Ovary (tissue), 9 donors: ENCODE measurements around the gene SUMF1. TPM values are rescaled to one million over a fixed set of nuclear protein-coding genes. Genes with fewer than 3 reads are reported as not detected.

Experiments used
- DNase-seq, 5 donors: peaks; one replicate each; pipeline ENCODE4 v3.0.0-alpha.2; 2019 to 2020
- H3K27ac ChIP-seq, 2 donors: fragments of 200-600 bp; one replicate each; pipeline versions ENCODE4 v1.5.1 to v1.8.0; 2019 to 2022
- H3K27me3 ChIP-seq: fragments of 200-600 bp; one replicate; pipeline ENCODE4 v1.8.0; 2022
- H3K36me3 ChIP-seq: fragments of 200-600 bp; sonication (generic); one replicate; pipeline ENCODE4 v1.5.1; 2019
- H3K4me1 ChIP-seq: one replicate; pipeline ENCODE4 v1.8.1; 2013; ENCODE audit warnings: mild to moderate bottlenecking, moderate library complexity; ENCODE audit not compliant: insufficient read depth
- H3K4me3 ChIP-seq: fragments of 200-600 bp; sonication (generic); one replicate; pipeline ENCODE4 v1.5.1; 2017
- H3K9me3 ChIP-seq, 2 donors: fragments of 200-600 bp in 1 of 2; sonication (generic) in 1 of 2; one replicate each; pipeline versions ENCODE4 v1.5.1 to v1.8.1; 2013 to 2019; ENCODE audit warnings: mild to moderate bottlenecking in 1 of 2, moderate library complexity in 1 of 2
- CTCF ChIP-seq, 3 donors: fragments of 450-650 bp in 2 of 3; fragments of 200-600 bp in 1 of 3; IDR thresholded peaks; one replicate each; pipeline versions ENCODE4 v1.5.1 to v1.8.0; 2016 to 2022; ENCODE audit warnings: antibody characterized with exemption in 3 of 3, mild to moderate bottlenecking in 1 of 3
- EP300 ChIP-seq: sonication (generic); formaldehyde crosslinking; IDR thresholded peaks from one replicate; pipeline ENCODE4 v1.6.1; 2017; ENCODE audit warnings: antibody characterized with exemption
- POLR2A ChIP-seq: fragments of 450-650 bp; IDR thresholded peaks from one replicate; pipeline ENCODE4 v1.6.1; 2017; ENCODE audit warnings: antibody characterized with exemption, mild to moderate bottlenecking, moderate library complexity
- WGBS, 3 donors: extraction: QIAGEN DNeasy Blood & Tissue Kit in 1 of 3; methylation state at CpG; one replicate each; pipeline versions ENCODE4 v1.1.5 to v1.1.7; 2013 to 2017; 5-methylcytosine and 5-hydroxymethylcytosine counted together
- intact Hi-C, 4 donors: fragments of 100-400 bp; cut with DNase I; formaldehyde crosslinking; loops; one replicate each; pipeline versions ENCODE4 v1.11.0 to v1.15.1; 2022 to 2023
- polyA plus RNA-seq, 2 donors: library from polyadenylated mRNA; stranded (reverse); fragments of 200-250 nt in 1 of 2; fragments of 350-450 nt in 1 of 2; fragmentation: Illumina TruSeq in 1 of 2; extraction: RNeasy Lipid Tissue Mini Kit (QIAGEN cat#74804) in 1 of 2; gene quantifications; one replicate each; pipeline ENCODE4 v1.2.3, GENCODE V29; 2013 to 2014
- total RNA-seq, 7 donors: library from RNA; depleted of rRNA in 2 of 7; stranded (reverse); fragments of >200 nt in 2 of 7; fragmentation: NEBNext Ultra II Directional in 3 of 7; extraction: Animal tissue kit (Norgen Biotek cat#: 25700) in 3 of 7; gene quantifications; one replicate each; pipeline versions ENCODE4 v1.1.0 to v1.2.4, GENCODE V29; 2016 to 2023
- donor health status: DM: no; HTN: no; CAD: no; lungs with moderate emphysema.
- donor health status: DM: no; HTN: no; CAD: no.
- donor health status: Bipolar disorder and iron deficiency.
- donor health status: DM: yes; HTN: yes; CAD: no.
- donor health status: DM: no; HTN: no; CAD: no.
- donor health status: DM: yes; HTN: yes; CAD: no.

SUMF1 gene
- total and polyA plus RNA-seq, 9 donors, result 17.6 to 57.2 (median 24.7) TPM

GRCh38 chr3:4438296-4438695 is 28.8 kb downstream of the SUMF1 start:
- Histone ChIP-seq H3K36me3 (no peaks in the 10 kb centered on the region), H3K27ac (no peak overlapping the region), H3K27me3 (no peaks in the 10 kb centered on the region), H3K4me1 (peaks cover 3% of the 10 kb centered on the region), H3K4me3 (no peak overlapping the region), H3K9me3 (no peaks in the 10 kb centered on the region)
- WGBS, 3 donors, result 97 to 100% (median 99%) methylated on average over 1 of the region's 1 CpG
- DNase-seq, result no peak
- TF ChIP-seq EP300 (no peak), CTCF (IDR thresholded peaks at IDR 0.05) (no peak), POLR2A (no peak)
- intact Hi-C loops, result no loop called here

- no peaks in the 10 kb centered on the region for H3K4me1 ChIP-seq
- no peak overlapping the region for H3K4me3 ChIP-seq
- intact Hi-C loops, result no loop called here
- H3K36me3 ChIP-seq, result no peaks in the 10 kb centered on the region
- DNase-seq, result no peak
- no peak overlapping the region for H3K27ac ChIP-seq
- peaks cover 0 to 5% of the 10 kb centered on the region in 2 donors for H3K9me3 ChIP-seq
- no peaks in the 10 kb centered on the region for H3K27me3 ChIP-seq
- TF ChIP-seq POLR2A (no peak), CTCF (IDR thresholded peaks at IDR 0.05) (no peak), EP300 (no peak)
Observed at GRCh38 chr3:4432259-4432658, 34.8 kb downstream of the SUMF1 start.

GRCh38 chr3:4429648-4430350 is 37.3 kb downstream of the SUMF1 start:
- intact Hi-C loops, result no loop called here

GRCh38 chr3:4426782-4427344 is 40.2 kb downstream of the SUMF1 start:
- Histone ChIP-seq H3K27me3 (no peaks in the 10 kb centered on the region), H3K4me3 (no peak overlapping the region), H3K27ac (no peak overlapping the region), H3K4me1 (peaks cover 2% of the 10 kb centered on the region), H3K9me3 (peaks cover 0 to 5% of the 10 kb centered on the region in 2 donors), H3K36me3 (no peaks in the 10 kb centered on the region)
- intact Hi-C loops, result no loop called here
- TF ChIP-seq EP300 (no peak), CTCF (IDR thresholded peaks at IDR 0.05) (no peak), POLR2A (no peak)
- DNase-seq, result no peak
- 31 to 39% (median 32%) methylated on average over 4 of the region's 4 CpGs for WGBS, 3 donors

More at GRCh38 chr3:4429648-4430350, 37.3 kb downstream of the SUMF1 start:
- H3K36me3 ChIP-seq, result no peaks in the 10 kb centered on the region
- H3K27me3 ChIP-seq, result no peaks in the 10 kb centered on the region
- peaks cover 0 to 5% of the 10 kb centered on the region in 2 donors for H3K9me3 ChIP-seq
- TF ChIP-seq CTCF (IDR thresholded peaks at IDR 0.05), result no peak
- TF ChIP-seq POLR2A, result no peak
- no peak for TF ChIP-seq EP300
- peaks cover 2% of the 10 kb centered on the region for H3K4me1 ChIP-seq
- no peak overlapping the region for H3K4me3 ChIP-seq
- DNase-seq, result no peak
- no peak overlapping the region for H3K27ac ChIP-seq
- 80 to 85% (median 83%) methylated on average over 6 of the region's 6 CpGs for WGBS, 3 donors
